ENCODE data around the gene ATF7.

- no peak for TF ChIP-seq TBL1XR1 (IDR thresholded peaks at IDR 0.05; ENCODE audit: low read length in 2 of 2)
- TF ChIP-seq, protein P1, sequence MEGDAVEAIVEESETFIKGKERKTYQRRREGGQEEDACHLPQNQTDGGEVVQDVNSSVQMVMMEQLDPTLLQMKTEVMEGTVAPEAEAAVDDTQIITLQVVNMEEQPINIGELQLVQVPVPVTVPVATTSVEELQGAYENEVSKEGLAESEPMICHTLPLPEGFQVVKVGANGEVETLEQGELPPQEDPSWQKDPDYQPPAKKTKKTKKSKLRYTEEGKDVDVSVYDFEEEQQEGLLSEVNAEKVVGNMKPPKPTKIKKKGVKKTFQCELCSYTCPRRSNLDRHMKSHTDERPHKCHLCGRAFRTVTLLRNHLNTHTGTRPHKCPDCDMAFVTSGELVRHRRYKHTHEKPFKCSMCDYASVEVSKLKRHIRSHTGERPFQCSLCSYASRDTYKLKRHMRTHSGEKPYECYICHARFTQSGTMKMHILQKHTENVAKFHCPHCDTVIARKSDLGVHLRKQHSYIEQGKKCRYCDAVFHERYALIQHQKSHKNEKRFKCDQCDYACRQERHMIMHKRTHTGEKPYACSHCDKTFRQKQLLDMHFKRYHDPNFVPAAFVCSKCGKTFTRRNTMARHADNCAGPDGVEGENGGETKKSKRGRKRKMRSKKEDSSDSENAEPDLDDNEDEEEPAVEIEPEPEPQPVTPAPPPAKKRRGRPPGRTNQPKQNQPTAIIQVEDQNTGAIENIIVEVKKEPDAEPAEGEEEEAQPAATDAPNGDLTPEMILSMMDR (IDR thresholded peaks at IDR 0.05 in 2 of 3, conservative IDR thresholded peaks at IDR 0.05 in 1 of 3; ENCODE audit: insufficient read depth in 2 of 3, low read depth in 1 of 3, low read length in 3 of 3): no peak
- TF ChIP-seq CCNT2 (IDR thresholded peaks at IDR 0.05; ENCODE audit: borderline replicate concordance, extremely low read depth, insufficient read length, low read depth, low read length): no peak
- TF ChIP-seq CBX3 (IDR thresholded peaks at IDR 0.05; ENCODE audit: borderline replicate concordance in 1 of 2, low read length in 2 of 2): no peak
- TF ChIP-seq, protein P2, sequence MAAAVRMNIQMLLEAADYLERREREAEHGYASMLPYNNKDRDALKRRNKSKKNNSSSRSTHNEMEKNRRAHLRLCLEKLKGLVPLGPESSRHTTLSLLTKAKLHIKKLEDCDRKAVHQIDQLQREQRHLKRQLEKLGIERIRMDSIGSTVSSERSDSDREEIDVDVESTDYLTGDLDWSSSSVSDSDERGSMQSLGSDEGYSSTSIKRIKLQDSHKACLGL (CRISPR knock-in tag; IDR thresholded peaks at IDR 0.05; ENCODE audit: borderline replicate concordance, poor library complexity, severe bottlenecking): no peak
- no peak for TF ChIP-seq ZNF778 (CRISPR knock-in tag; IDR thresholded peaks at IDR 0.05)
- TF ChIP-seq CHD4 (IDR thresholded peaks at IDR 0.05; ENCODE audit: insufficient read depth, insufficient replicate concordance, low read depth, low read length, poor library complexity, severe bottlenecking): no peak
- TF ChIP-seq, protein P3, sequence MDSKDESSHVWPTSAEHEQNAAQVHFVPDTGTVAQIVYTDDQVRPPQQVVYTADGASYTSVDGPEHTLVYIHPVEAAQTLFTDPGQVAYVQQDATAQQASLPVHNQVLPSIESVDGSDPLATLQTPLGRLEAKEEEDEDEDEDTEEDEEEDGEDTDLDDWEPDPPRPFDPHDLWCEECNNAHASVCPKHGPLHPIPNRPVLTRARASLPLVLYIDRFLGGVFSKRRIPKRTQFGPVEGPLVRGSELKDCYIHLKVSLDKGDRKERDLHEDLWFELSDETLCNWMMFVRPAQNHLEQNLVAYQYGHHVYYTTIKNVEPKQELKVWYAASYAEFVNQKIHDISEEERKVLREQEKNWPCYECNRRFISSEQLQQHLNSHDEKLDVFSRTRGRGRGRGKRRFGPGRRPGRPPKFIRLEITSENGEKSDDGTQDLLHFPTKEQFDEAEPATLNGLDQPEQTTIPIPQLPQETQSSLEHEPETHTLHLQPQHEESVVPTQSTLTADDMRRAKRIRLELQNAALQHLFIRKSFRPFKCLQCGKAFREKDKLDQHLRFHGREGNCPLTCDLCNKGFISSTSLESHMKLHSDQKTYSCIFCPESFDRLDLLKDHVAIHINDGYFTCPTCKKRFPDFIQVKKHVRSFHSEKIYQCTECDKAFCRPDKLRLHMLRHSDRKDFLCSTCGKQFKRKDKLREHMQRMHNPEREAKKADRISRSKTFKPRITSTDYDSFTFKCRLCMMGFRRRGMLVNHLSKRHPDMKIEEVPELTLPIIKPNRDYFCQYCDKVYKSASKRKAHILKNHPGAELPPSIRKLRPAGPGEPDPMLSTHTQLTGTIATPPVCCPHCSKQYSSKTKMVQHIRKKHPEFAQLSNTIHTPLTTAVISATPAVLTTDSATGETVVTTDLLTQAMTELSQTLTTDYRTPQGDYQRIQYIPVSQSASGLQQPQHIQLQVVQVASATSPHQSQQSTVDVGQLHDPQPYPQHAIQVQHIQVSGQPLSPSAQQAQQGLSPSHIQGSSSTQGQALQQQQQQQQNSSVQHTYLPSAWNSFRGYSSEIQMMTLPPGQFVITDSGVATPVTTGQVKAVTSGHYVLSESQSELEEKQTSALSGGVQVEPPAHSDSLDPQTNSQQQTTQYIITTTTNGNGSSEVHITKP (IDR thresholded peaks at IDR 0.05; ENCODE audit: partially characterized antibody): no peak
- no peak for TF ChIP-seq CBX2 (IDR thresholded peaks at IDR 0.05; ENCODE audit: insufficient read depth, low read length, poor library complexity, severe bottlenecking)
- no peak for TF ChIP-seq RBM25 (IDR thresholded peaks at IDR 0.05; ENCODE audit: low read depth, low read length, severe bottlenecking)
- no peak for TF ChIP-seq THRAP3 (IDR thresholded peaks at IDR 0.05; ENCODE audit: borderline replicate concordance)
- no peak for TF ChIP-seq FOXA3 (CRISPR knock-in tag; conservative IDR thresholded peaks at IDR 0.05 in 1 of 2, IDR thresholded peaks at IDR 0.05 in 1 of 2)
- TF ChIP-seq E2F4 (CRISPR knock-in tag; IDR thresholded peaks at IDR 0.05; ENCODE audit: low read depth): no peak
- TF ChIP-seq ETV6 (IDR thresholded peaks at IDR 0.05; ENCODE audit: borderline replicate concordance in 1 of 2, low read depth in 2 of 2, low read length in 1 of 2): no peak
- TF ChIP-seq ETV6 (CRISPR knock-in tag; IDR thresholded peaks at IDR 0.05; ENCODE audit: borderline replicate concordance): no peak
These were observed 48.2 kb downstream of the ATF7 start for GRCh38 chr12:53577941-53578352.

All from K562 (cell line).